HEK293 (cell line): ENCODE data around the gene C22orf39.

Experiments used
- CTCF ChIA-PET: fragments of 350-600 bp; formaldehyde crosslinking; extraction: SDS; loops from one replicate; lab custom pipeline; 2021; ENCODE audit warnings: antibody characterized with exemption; lab: Yijun Ruan, JAX
- POLR2A ChIA-PET: fragments of 300-600 bp; formaldehyde crosslinking; extraction: SDS; loops from one replicate; lab custom pipeline; 2020; ENCODE audit warnings: antibody characterized with exemption, inconsistent platforms; lab: Yijun Ruan, JAX
- H3K27ac ChIP-seq: fragments of 200-500 bp; sonication (Bioruptor generic); 2 replicates; pipeline ENCODE4 v1.5.1; 2014; ENCODE audit warnings: low read depth, low read length, control low read depth, inconsistent platforms; ENCODE audit errors: extremely low read depth
- H3K36me3 ChIP-seq, 2 experiments: fragments of 200-500 bp in 1 of 2; sonication (Bioruptor generic) in 1 of 2; 1 replicate in 1 of 2; 2 replicates in 1 of 2; pipeline ENCODE4 v1.5.1; 2014 to 2017; ENCODE audit warnings: inconsistent platforms in 2 of 2, low read length in 2 of 2; ENCODE audit not compliant: control insufficient read depth in 2 of 2, insufficient read depth in 1 of 2
- H3K4me1 ChIP-seq: fragments of 200-500 bp; sonication (Bioruptor generic); 2 replicates; pipeline ENCODE4 v1.5.1; 2014; ENCODE audit warnings: mild to moderate bottlenecking, low read length, inconsistent platforms; ENCODE audit not compliant: control insufficient read depth, insufficient read depth
- H3K4me3 ChIP-seq: 2 replicates; pipeline ENCODE4 v1.5.1; 2011; ENCODE audit warnings: low read depth, mild to moderate bottlenecking, control low read depth, low read length, moderate library complexity
- H3K9me3 ChIP-seq: fragments of 200-500 bp; sonication (Bioruptor generic); 2 replicates; pipeline ENCODE4 v1.5.1; 2014; ENCODE audit warnings: low read depth, low read length, inconsistent platforms; ENCODE audit not compliant: control insufficient read depth, insufficient read depth
- GFI1B ChIP-seq: fragments of 450-650 bp; formaldehyde crosslinking; IDR thresholded peaks from 2 replicates; pipeline ENCODE4 v1.5.1; 2016; ENCODE audit warnings: missing biosample characterization, missing genetic modification characterization
- KLF17 ChIP-seq: fragments of 450-650 bp; formaldehyde crosslinking; IDR thresholded peaks from 2 replicates; pipeline ENCODE4 v1.5.1; 2016; ENCODE audit warnings: missing biosample characterization, missing genetic modification characterization
- KLF9 ChIP-seq: fragments of 450-650 bp; formaldehyde crosslinking; IDR thresholded peaks from 2 replicates; pipeline ENCODE4 v1.5.1; 2016; ENCODE audit warnings: missing biosample characterization, missing genetic modification characterization, low read depth
- SP3 ChIP-seq: fragments of 450-650 bp; formaldehyde crosslinking; IDR thresholded peaks from 2 replicates; pipeline ENCODE4 v1.5.1; 2016; ENCODE audit warnings: missing biosample characterization, missing genetic modification characterization
- WT1 ChIP-seq: fragments of 450-650 bp; formaldehyde crosslinking; IDR thresholded peaks from 2 replicates; pipeline ENCODE4 v1.5.1; 2016; ENCODE audit warnings: missing biosample characterization, missing genetic modification characterization
- ZBTB44 ChIP-seq: fragments of 450-650 bp; IDR thresholded peaks from 2 replicates; pipeline ENCODE4 v1.5.1; 2018; ENCODE audit warnings: missing biosample characterization, mild to moderate bottlenecking, missing genetic modification characterization
- ZBTB7A ChIP-seq: fragments of 450-650 bp; formaldehyde crosslinking; IDR thresholded peaks from 2 replicates; pipeline ENCODE4 v1.5.1; 2016; ENCODE audit warnings: low read depth, missing biosample characterization, missing genetic modification characterization
- ZFHX2 ChIP-seq: fragments of 450-650 bp; formaldehyde crosslinking; conservative IDR thresholded peaks from 2 replicates; pipeline ENCODE4 v1.5.1; 2016; ENCODE audit warnings: missing biosample characterization, missing genetic modification characterization
- ZNF114 ChIP-seq: fragments of 450-650 bp; formaldehyde crosslinking; IDR thresholded peaks from 2 replicates; pipeline ENCODE4 v1.5.0; 2017; ENCODE audit warnings: missing biosample characterization, missing genetic modification characterization
- ZNF133 ChIP-seq: fragments of 450-650 bp; formaldehyde crosslinking; IDR thresholded peaks from 2 replicates; pipeline ENCODE4 v1.5.1; 2016; ENCODE audit warnings: missing biosample characterization, missing genetic modification characterization
- ZNF19 ChIP-seq: fragments of 450-650 bp; formaldehyde crosslinking; IDR thresholded peaks from 2 replicates; pipeline ENCODE4; 2016; ENCODE audit warnings: missing biosample characterization, missing genetic modification characterization, low read depth
- ZNF211 ChIP-seq: fragments of 450-650 bp; formaldehyde crosslinking; IDR thresholded peaks from 2 replicates; pipeline ENCODE4 v1.5.1; 2016; ENCODE audit warnings: low read depth, missing biosample characterization, missing genetic modification characterization
- ZNF221 ChIP-seq: fragments of 450-650 bp; formaldehyde crosslinking; IDR thresholded peaks from 2 replicates; pipeline ENCODE4 v1.5.1; 2017; ENCODE audit warnings: missing biosample characterization, missing genetic modification characterization, borderline replicate concordance
- ZNF416 ChIP-seq: fragments of 450-650 bp; formaldehyde crosslinking; IDR thresholded peaks from 2 replicates; pipeline ENCODE4 v1.5.1; 2016; ENCODE audit warnings: missing biosample characterization, missing genetic modification characterization
- ZNF433 ChIP-seq: fragments of 450-650 bp; formaldehyde crosslinking; IDR thresholded peaks from 2 replicates; pipeline ENCODE4 v1.5.1; 2016; ENCODE audit warnings: missing biosample characterization, missing genetic modification characterization, low read depth
- ZNF529 ChIP-seq: fragments of 450-650 bp; formaldehyde crosslinking; IDR thresholded peaks from 2 replicates; pipeline ENCODE4 v1.5.1; 2017; ENCODE audit warnings: missing genetic modification characterization, missing biosample characterization; ENCODE audit not compliant: insufficient replicate concordance
- ZNF639 ChIP-seq: fragments of 450-650 bp; formaldehyde crosslinking; IDR thresholded peaks from 2 replicates; pipeline ENCODE4 v1.5.1; 2016; ENCODE audit warnings: missing biosample characterization, missing genetic modification characterization
- ZNF707 ChIP-seq: fragments of 450-650 bp; formaldehyde crosslinking; IDR thresholded peaks from 2 replicates; pipeline ENCODE4 v1.5.1; 2016; ENCODE audit warnings: missing biosample characterization, missing genetic modification characterization

C22orf39 gene

GRCh38 chr22:19440411-19441195 is 6.9 kb downstream of the C22orf39 start:
- ChIA-PET POLR2A (no interaction called here), CTCF (no interaction called here)
- Histone ChIP-seq H3K9me3 (no peaks in the 10 kb centered on the region), H3K4me3 (no peak overlapping the region), H3K36me3 (peaks cover 7 to 68% of the 10 kb centered on the region in 2 experiments; a peak in 2 of 3 replicates), H3K4me1 (no peaks in the 10 kb centered on the region), H3K27ac (no peak overlapping the region)
- TF ChIP-seq ZNF529 (tag by site-specific recombination) (peak; percentile 96), WT1 (tag by site-specific recombination) (no peak)

- H3K9me3 ChIP-seq, result no peaks in the 10 kb centered on the region
- TF ChIP-seq KLF9 (tag by site-specific recombination), result no peak
- no peak for TF ChIP-seq ZBTB44 (tag by site-specific recombination)
- no peak for TF ChIP-seq ZNF19
- no peak for TF ChIP-seq ZNF639 (tag by site-specific recombination)
- no peak for TF ChIP-seq KLF17 (tag by site-specific recombination)
- TF ChIP-seq ZNF211 (tag by site-specific recombination), result no peak
- TF ChIP-seq ZNF416 (tag by site-specific recombination), result no peak
- no peak for TF ChIP-seq ZNF114 (tag by site-specific recombination)
- TF ChIP-seq ZNF221 (tag by site-specific recombination), result no peak
- no peak for TF ChIP-seq ZNF707
- no peak for TF ChIP-seq GFI1B
- TF ChIP-seq ZBTB7A, result no peak
- TF ChIP-seq ZNF433 (tag by site-specific recombination), result no peak
- TF ChIP-seq ZNF133, result no peak
- no peak for TF ChIP-seq ZFHX2 (tag by site-specific recombination)
- no peak for TF ChIP-seq ZNF529 (tag by site-specific recombination)
- no peak for TF ChIP-seq SP3 (tag by site-specific recombination)
- TF ChIP-seq, all 188 proteins: peak for 0
- no peak overlapping the region for H3K27ac ChIP-seq
- ChIA-PET POLR2A (no interaction called here), CTCF (interaction anchor here (0.9 kb wide), 1 partner anchor 11 kb away, joined by 3 read pairs; no protein-coding TSS in a partner anchor)
- H3K4me1 ChIP-seq, result no peaks in the 10 kb centered on the region
- H3K36me3 ChIP-seq, result peaks cover 7 to 60% of the 10 kb centered on the region in 2 experiments; a peak in 2 of 3 replicates
- H3K4me3 ChIP-seq, result no peak overlapping the region
These were observed 9.2 kb downstream of the C22orf39 start for GRCh38 chr22:19438298-19438697.
